WTC11 (cell line): ENCODE results near the gene FSD2. TPM values are rescaled to one million over a fixed set of nuclear protein-coding genes. Genes with fewer than 3 reads are reported as not detected.

ENCODE experiments used
- ATAC-seq: fragments of 200-7000 bp; cut with Tn5 transposase; 2 replicates; pipeline ENCODE4 v1.10.0; 2021; ENCODE audit warnings: mild to moderate bottlenecking, moderate library complexity
- CTCF ChIA-PET: fragments of 300-600 bp; sonication (Branson Sonifier 250); formaldehyde crosslinking; loops from one replicate; lab custom pipeline; 2021; ENCODE audit warnings: antibody characterized with exemption; lab: Charles Lee
- POLR2A ChIA-PET: fragments of 350-600 bp; sonication (Branson Sonifier 250); formaldehyde crosslinking; loops from one replicate; lab custom pipeline; 2021; ENCODE audit warnings: antibody characterized with exemption; lab: Charles Lee
- DNase-seq: peaks from one replicate; pipeline ENCODE4 v3.0.0; 2021; ENCODE audit warnings: low spot score
- H3K27ac Mint-ChIP-seq: 2 replicates; pipeline ENCODE4 v1.8.0; 2021; ENCODE audit warnings: mixed read lengths
- H3K27me3 Mint-ChIP-seq: 2 replicates; pipeline ENCODE4 v1.8.0; 2021; ENCODE audit warnings: low read depth, mild to moderate bottlenecking, moderate library complexity, mixed read lengths
- H3K36me3 Mint-ChIP-seq: 2 replicates; pipeline ENCODE4 v1.8.0; 2021; ENCODE audit warnings: mixed read lengths
- H3K4me1 Mint-ChIP-seq: 2 replicates; pipeline ENCODE4 v1.8.0; 2022; ENCODE audit warnings: mixed read lengths
- H3K4me3 Mint-ChIP-seq: 2 replicates; pipeline ENCODE4 v1.8.0; 2021; ENCODE audit warnings: mild to moderate bottlenecking, moderate library complexity, mixed read lengths
- H3K9me3 Mint-ChIP-seq: 2 replicates; pipeline ENCODE4 v1.8.0; 2021; ENCODE audit warnings: mixed read lengths
- ATF1 ChIP-seq: sonication (generic); formaldehyde crosslinking; IDR thresholded peaks from 2 replicates; pipeline ENCODE4 v1.8.1; 2023; ENCODE audit warnings: mild to moderate bottlenecking, moderate library complexity, missing genetic modification reagents
- CREM ChIP-seq: sonication (generic); formaldehyde crosslinking; IDR thresholded peaks from 2 replicates; pipeline ENCODE4 v1.8.1; 2022; ENCODE audit warnings: mild to moderate bottlenecking, missing genetic modification reagents, moderate library complexity
- FOXK1 ChIP-seq: sonication (generic); formaldehyde crosslinking; IDR thresholded peaks from 2 replicates; pipeline ENCODE4 v1.8.0; 2022; ENCODE audit warnings: mild to moderate bottlenecking, moderate library complexity, missing genetic modification reagents
- HMGA2 ChIP-seq: fragments of 250-450 bp; sonication (Bioruptor Pico); IDR thresholded peaks from 2 replicates; pipeline ENCODE4 v1.4.0; 2021; ENCODE audit warnings: mild to moderate bottlenecking, moderate library complexity
- KAT7 ChIP-seq: sonication (generic); formaldehyde crosslinking; IDR thresholded peaks from 2 replicates; pipeline ENCODE4 v1.8.1; 2023; ENCODE audit warnings: missing genetic modification reagents, mild to moderate bottlenecking, borderline replicate concordance
- MYBL2 ChIP-seq: sonication (generic); formaldehyde crosslinking; IDR thresholded peaks from 2 replicates; pipeline ENCODE4 v1.8.1; 2023; ENCODE audit warnings: mild to moderate bottlenecking, moderate library complexity, missing genetic modification reagents
- NFYB ChIP-seq: sonication (generic); formaldehyde crosslinking; conservative IDR thresholded peaks from 2 replicates; pipeline ENCODE4 v1.8.0; 2022; ENCODE audit warnings: low read depth, missing genetic modification reagents
- NR1H2 ChIP-seq: sonication (generic); formaldehyde crosslinking; IDR thresholded peaks from 2 replicates; pipeline ENCODE4 v1.9.0; 2021; ENCODE audit warnings: mild to moderate bottlenecking, moderate library complexity, missing genetic modification reagents
- NR3C1 ChIP-seq: sonication (generic); formaldehyde crosslinking; conservative IDR thresholded peaks from 2 replicates; pipeline ENCODE4 v1.8.1; 2023; ENCODE audit warnings: low read depth, mild to moderate bottlenecking, missing genetic modification reagents
- SP1 ChIP-seq: sonication (generic); formaldehyde crosslinking; conservative IDR thresholded peaks from 2 replicates; pipeline ENCODE4 v1.8.1; 2022; ENCODE audit warnings: missing genetic modification reagents
- TP53 ChIP-seq: sonication (generic); formaldehyde crosslinking; IDR thresholded peaks from 2 replicates; pipeline ENCODE4 v1.8.1; 2023; ENCODE audit warnings: mild to moderate bottlenecking, missing genetic modification reagents
- ZNF138 ChIP-seq: sonication (generic); formaldehyde crosslinking; conservative IDR thresholded peaks from 2 replicates; pipeline ENCODE4 v1.8.1; 2022; ENCODE audit warnings: mild to moderate bottlenecking, moderate library complexity, missing genetic modification reagents
- ZNF219 ChIP-seq: sonication (generic); formaldehyde crosslinking; IDR thresholded peaks from 2 replicates; pipeline ENCODE4 v1.8.0; 2023; ENCODE audit warnings: missing genetic modification reagents, mild to moderate bottlenecking, borderline replicate concordance
- ZNF232 ChIP-seq: sonication (generic); formaldehyde crosslinking; IDR thresholded peaks from 2 replicates; pipeline ENCODE4 v1.8.0; 2022; ENCODE audit warnings: mild to moderate bottlenecking, missing genetic modification reagents
- ZNF317 ChIP-seq: sonication (generic); formaldehyde crosslinking; IDR thresholded peaks from 2 replicates; pipeline ENCODE4 v1.8.1; 2023; ENCODE audit warnings: low read depth, mild to moderate bottlenecking, moderate library complexity, missing genetic modification reagents, borderline replicate concordance
- ZNF423 ChIP-seq: fragments of 250-450 bp; sonication (Bioruptor Pico); IDR thresholded peaks from 2 replicates; pipeline ENCODE4 v2.1.2; 2022; ENCODE audit warnings: mild to moderate bottlenecking, moderate library complexity
- total RNA-seq: library from RNA; stranded (reverse); gene quantifications from 3 replicates; pipeline ENCODE4 v1.2.3, GENCODE V29; 2021
- TF ChIP-seq, protein P1 (sequence below): fragments of 250-450 bp; sonication (Bioruptor Pico); IDR thresholded peaks from 2 replicates; pipeline ENCODE4 v1.9.0; 2021; ENCODE audit warnings: mild to moderate bottlenecking
- TF ChIP-seq, protein P2 (sequence below): sonication (generic); formaldehyde crosslinking; IDR thresholded peaks from 2 replicates; pipeline ENCODE4 v1.8.0; 2022; ENCODE audit warnings: mild to moderate bottlenecking, missing genetic modification reagents
- TF ChIP-seq, protein P3 (sequence below): sonication (generic); formaldehyde crosslinking; IDR thresholded peaks from 2 replicates; pipeline ENCODE4 v1.8.0; 2022; ENCODE audit warnings: missing genetic modification reagents
- TF ChIP-seq, protein P4 (sequence below): sonication (generic); formaldehyde crosslinking; IDR thresholded peaks from 2 replicates; pipeline ENCODE4 v1.8.0; 2022; ENCODE audit warnings: mild to moderate bottlenecking, missing genetic modification reagents
- TF ChIP-seq, protein P5 (sequence below): fragments of 250-450 bp; sonication (Bioruptor Pico); IDR thresholded peaks from 2 replicates; pipeline ENCODE4 v1.9.0; 2021; ENCODE audit warnings: moderate library complexity, mild to moderate bottlenecking, inconsistent platforms, borderline replicate concordance
- TF ChIP-seq, protein P6 (sequence below): sonication (generic); formaldehyde crosslinking; conservative IDR thresholded peaks from 2 replicates; pipeline ENCODE4 v1.8.1; 2022; ENCODE audit warnings: mild to moderate bottlenecking, missing genetic modification reagents
- TF ChIP-seq, protein P7 (sequence below): sonication (generic); formaldehyde crosslinking; IDR thresholded peaks from 2 replicates; pipeline ENCODE4 v1.8.1; 2023; ENCODE audit warnings: mild to moderate bottlenecking, missing genetic modification reagents
- TF ChIP-seq, protein P8 (sequence below): sonication (generic); formaldehyde crosslinking; IDR thresholded peaks from 2 replicates; pipeline ENCODE4 v1.8.1; 2022; ENCODE audit warnings: low read depth, mild to moderate bottlenecking, moderate library complexity, missing genetic modification reagents, borderline replicate concordance
- TF ChIP-seq, protein P9 (sequence below): sonication (generic); formaldehyde crosslinking; IDR thresholded peaks from 2 replicates; pipeline ENCODE4 v1.8.0; 2022; ENCODE audit warnings: mild to moderate bottlenecking, missing genetic modification reagents

FSD2 gene
- total RNA-seq, 1 experiment from 2014 or later = not detected

DNA sequence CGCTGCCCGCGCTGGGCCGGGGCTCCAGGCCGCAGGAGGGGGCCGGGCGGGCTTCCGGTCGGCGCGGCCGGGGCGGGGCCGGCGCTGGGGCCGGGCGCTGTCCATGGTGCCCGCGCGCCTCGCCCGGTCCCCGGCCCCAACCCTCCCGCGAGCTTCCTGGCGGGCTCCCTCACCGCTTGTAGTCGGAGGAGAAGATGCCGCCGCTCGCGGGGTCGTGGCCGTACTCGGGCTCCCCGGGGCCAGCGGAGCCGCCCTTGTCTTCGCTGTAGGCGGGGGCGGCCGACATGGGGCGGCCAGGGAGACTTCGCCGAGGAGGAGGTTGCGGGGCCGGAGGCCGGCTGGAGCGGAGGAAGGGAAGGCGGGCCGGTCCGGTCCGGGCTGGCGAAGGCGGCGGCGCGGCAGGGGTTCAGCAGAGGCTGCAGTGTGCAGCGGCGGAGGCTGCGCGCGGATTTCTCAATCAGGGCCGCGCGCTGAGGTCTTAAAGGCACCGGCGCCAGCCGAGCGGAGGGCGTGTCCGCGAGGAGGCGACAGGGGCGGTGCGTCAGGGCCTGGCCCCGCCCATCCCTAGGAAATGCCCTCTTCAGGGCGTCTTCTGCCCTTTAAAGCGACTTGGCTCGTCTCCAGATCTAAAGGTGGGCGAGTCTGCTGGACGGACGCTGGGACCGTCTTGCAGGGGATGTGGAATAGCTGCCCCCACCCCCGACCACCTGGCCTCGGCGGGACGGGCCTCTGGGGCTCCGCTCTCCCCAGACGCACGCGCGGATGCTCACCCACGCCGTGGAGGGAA is 96.3 kb downstream of the FSD2 start, which contains the start of gene AP3B2:
Gene AP3B2 (minus strand): TSS at position 455 of the 787 bp plus-strand sequence. CDS start 169 bp downstream, at position 286.
- DNase-seq = peak; percentile 80
- Mint-ChIP-seq H3K27ac (no peak within 1 kb of the TSS), H3K4me3 (peak within 1 kb of the TSS; percentile 67), H3K4me1 (peaks cover 6% of the 10 kb centered on the region), H3K36me3 (no peaks in the 10 kb centered on the region), H3K27me3 (peaks cover 18% of the 10 kb centered on the region), H3K9me3 (no peaks in the 10 kb centered on the region)
- ATAC-seq = peak; percentile 86
- ChIA-PET POLR2A (interaction anchor here (0.8 to 1.4 kb wide), 4 partner anchors 10 to 40 kb away, joined by 3 to 7 read pairs (median 4); no protein-coding TSS in a partner anchor), CTCF (interaction anchor here (0.6 to 2.0 kb wide), 6 partner anchors 29 to 301 kb away, joined by 3 to 10 read pairs (median 4); partner anchors contain the start of genes C15orf40 and RPS17)
- TF ChIP-seq, protein P1, sequence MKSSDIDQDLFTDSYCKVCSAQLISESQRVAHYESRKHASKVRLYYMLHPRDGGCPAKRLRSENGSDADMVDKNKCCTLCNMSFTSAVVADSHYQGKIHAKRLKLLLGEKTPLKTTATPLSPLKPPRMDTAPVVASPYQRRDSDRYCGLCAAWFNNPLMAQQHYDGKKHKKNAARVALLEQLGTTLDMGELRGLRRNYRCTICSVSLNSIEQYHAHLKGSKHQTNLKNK (CRISPR knock-in tag) = no peak
- peak; percentile 80; the same call in 1 of the 2 replicates for TF ChIP-seq KAT7 (CRISPR knock-in tag)
- TF ChIP-seq, protein P2, sequence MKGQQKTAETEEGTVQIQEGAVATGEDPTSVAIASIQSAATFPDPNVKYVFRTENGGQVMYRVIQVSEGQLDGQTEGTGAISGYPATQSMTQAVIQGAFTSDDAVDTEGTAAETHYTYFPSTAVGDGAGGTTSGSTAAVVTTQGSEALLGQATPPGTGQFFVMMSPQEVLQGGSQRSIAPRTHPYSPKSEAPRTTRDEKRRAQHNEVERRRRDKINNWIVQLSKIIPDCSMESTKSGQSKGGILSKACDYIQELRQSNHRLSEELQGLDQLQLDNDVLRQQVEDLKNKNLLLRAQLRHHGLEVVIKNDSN (CRISPR knock-in tag) = peak; percentile 37
- 0 out of 2 replicates have a peak, but pooled peaks have one; percentile 20 for TF ChIP-seq ZNF317 (CRISPR knock-in tag)
- peak; percentile 87; the same call in 1 of the 2 replicates for TF ChIP-seq NR3C1
- TF ChIP-seq ZNF219 (CRISPR knock-in tag) = peak; percentile 66; the same call in 1 of the 2 replicates
- TF ChIP-seq, protein P3, sequence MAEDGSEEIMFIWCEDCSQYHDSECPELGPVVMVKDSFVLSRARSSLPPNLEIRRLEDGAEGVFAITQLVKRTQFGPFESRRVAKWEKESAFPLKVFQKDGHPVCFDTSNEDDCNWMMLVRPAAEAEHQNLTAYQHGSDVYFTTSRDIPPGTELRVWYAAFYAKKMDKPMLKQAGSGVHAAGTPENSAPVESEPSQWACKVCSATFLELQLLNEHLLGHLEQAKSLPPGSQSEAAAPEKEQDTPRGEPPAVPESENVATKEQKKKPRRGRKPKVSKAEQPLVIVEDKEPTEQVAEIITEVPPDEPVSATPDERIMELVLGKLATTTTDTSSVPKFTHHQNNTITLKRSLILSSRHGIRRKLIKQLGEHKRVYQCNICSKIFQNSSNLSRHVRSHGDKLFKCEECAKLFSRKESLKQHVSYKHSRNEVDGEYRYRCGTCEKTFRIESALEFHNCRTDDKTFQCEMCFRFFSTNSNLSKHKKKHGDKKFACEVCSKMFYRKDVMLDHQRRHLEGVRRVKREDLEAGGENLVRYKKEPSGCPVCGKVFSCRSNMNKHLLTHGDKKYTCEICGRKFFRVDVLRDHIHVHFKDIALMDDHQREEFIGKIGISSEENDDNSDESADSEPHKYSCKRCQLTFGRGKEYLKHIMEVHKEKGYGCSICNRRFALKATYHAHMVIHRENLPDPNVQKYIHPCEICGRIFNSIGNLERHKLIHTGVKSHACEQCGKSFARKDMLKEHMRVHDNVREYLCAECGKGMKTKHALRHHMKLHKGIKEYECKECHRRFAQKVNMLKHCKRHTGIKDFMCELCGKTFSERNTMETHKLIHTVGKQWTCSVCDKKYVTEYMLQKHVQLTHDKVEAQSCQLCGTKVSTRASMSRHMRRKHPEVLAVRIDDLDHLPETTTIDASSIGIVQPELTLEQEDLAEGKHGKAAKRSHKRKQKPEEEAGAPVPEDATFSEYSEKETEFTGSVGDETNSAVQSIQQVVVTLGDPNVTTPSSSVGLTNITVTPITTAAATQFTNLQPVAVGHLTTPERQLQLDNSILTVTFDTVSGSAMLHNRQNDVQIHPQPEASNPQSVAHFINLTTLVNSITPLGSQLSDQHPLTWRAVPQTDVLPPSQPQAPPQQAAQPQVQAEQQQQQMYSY (CRISPR knock-in tag) = no peak
- TF ChIP-seq NFYB = peak; percentile 30; the same call in 1 of the 2 replicates
- TF ChIP-seq, protein P4, sequence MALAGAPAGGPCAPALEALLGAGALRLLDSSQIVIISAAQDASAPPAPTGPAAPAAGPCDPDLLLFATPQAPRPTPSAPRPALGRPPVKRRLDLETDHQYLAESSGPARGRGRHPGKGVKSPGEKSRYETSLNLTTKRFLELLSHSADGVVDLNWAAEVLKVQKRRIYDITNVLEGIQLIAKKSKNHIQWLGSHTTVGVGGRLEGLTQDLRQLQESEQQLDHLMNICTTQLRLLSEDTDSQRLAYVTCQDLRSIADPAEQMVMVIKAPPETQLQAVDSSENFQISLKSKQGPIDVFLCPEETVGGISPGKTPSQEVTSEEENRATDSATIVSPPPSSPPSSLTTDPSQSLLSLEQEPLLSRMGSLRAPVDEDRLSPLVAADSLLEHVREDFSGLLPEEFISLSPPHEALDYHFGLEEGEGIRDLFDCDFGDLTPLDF (CRISPR knock-in tag) = no peak
- TF ChIP-seq TP53 = peak; percentile 82
- peak; percentile 38; the same call in 1 of the 2 replicates for TF ChIP-seq NR1H2
- TF ChIP-seq, protein P5, sequence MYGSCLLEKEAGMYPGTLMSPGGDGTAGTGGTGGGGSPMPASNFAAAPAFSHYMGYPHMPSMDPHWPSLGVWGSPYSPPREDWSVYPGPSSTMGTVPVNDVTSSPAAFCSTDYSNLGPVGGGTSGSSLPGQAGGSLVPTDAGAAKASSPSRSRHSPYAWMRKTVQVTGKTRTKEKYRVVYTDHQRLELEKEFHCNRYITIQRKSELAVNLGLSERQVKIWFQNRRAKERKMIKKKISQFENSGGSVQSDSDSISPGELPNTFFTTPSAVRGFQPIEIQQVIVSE (CRISPR knock-in tag) = no peak
- TF ChIP-seq, protein P6, sequence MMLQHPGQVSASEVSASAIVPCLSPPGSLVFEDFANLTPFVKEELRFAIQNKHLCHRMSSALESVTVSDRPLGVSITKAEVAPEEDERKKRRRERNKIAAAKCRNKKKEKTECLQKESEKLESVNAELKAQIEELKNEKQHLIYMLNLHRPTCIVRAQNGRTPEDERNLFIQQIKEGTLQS (CRISPR knock-in tag) = no peak
- peak; percentile 25; the same call in 1 of the 2 replicates for TF ChIP-seq FOXK1
- TF ChIP-seq SP1 (CRISPR knock-in tag) = peak; percentile 64
- 0 out of 2 replicates have a peak, but pooled peaks have one; percentile 40 for TF ChIP-seq ATF1 (CRISPR knock-in tag)
- TF ChIP-seq CREM (CRISPR knock-in tag) = peak; percentile 61; the same call in 1 of the 2 replicates
- TF ChIP-seq HMGA2 (CRISPR knock-in tag) = no peak
- TF ChIP-seq ZNF138 = 0 out of 2 replicates have a peak, but pooled peaks have one; percentile 19
- TF ChIP-seq, protein P7, sequence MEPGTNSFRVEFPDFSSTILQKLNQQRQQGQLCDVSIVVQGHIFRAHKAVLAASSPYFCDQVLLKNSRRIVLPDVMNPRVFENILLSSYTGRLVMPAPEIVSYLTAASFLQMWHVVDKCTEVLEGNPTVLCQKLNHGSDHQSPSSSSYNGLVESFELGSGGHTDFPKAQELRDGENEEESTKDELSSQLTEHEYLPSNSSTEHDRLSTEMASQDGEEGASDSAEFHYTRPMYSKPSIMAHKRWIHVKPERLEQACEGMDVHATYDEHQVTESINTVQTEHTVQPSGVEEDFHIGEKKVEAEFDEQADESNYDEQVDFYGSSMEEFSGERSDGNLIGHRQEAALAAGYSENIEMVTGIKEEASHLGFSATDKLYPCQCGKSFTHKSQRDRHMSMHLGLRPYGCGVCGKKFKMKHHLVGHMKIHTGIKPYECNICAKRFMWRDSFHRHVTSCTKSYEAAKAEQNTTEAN (CRISPR knock-in tag) = 0 out of 2 replicates have a peak, but pooled peaks have one; percentile 42
- TF ChIP-seq, protein P8, sequence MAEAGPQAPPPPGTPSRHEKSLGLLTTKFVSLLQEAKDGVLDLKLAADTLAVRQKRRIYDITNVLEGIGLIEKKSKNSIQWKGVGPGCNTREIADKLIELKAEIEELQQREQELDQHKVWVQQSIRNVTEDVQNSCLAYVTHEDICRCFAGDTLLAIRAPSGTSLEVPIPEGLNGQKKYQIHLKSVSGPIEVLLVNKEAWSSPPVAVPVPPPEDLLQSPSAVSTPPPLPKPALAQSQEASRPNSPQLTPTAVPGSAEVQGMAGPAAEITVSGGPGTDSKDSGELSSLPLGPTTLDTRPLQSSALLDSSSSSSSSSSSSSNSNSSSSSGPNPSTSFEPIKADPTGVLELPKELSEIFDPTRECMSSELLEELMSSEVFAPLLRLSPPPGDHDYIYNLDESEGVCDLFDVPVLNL = peak; percentile 85; the same call in 1 of the 2 replicates
- no peak for TF ChIP-seq ZNF423 (CRISPR knock-in tag)
- TF ChIP-seq, protein P9, sequence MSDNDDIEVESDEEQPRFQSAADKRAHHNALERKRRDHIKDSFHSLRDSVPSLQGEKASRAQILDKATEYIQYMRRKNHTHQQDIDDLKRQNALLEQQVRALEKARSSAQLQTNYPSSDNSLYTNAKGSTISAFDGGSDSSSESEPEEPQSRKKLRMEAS (CRISPR knock-in tag) = 0 out of 2 replicates have a peak, but pooled peaks have one; percentile 18
- TF ChIP-seq MYBL2 (CRISPR knock-in tag) = peak; percentile 82; the same call in 1 of the 2 replicates
- TF ChIP-seq ZNF232 = peak; percentile 51; the same call in 1 of the 2 replicates
